ENCODE results near the gene BMP8A.

- TF ChIP-seq CTCF (IDR thresholded peaks at IDR 0.05), result no peak
- TF ChIP-seq POLR2AphosphoS5 (IDR thresholded peaks at IDR 0.05; ENCODE audit: low read depth, low read length), result no peak
- TF ChIP-seq REST (IDR thresholded peaks at IDR 0.05; ENCODE audit: insufficient read depth in 1 of 2, low read depth in 2 of 2, low read length in 1 of 2), result no peak
Measured at GRCh38 chr1:39488012-39488545, 3.4 kb upstream of the BMP8A start.

Data from Panc1 (cell line).